HG03378 (cell line): ENCODE measurements around the gene CLCC1.
A peak's percentile ranks its signal among the peaks of the same experiment; 100 is the strongest.
"Not testable (repeated sequence)": the region's sequence is repeated elsewhere in the genome, so short reads cannot be mapped to it uniquely, and the experiment has no call there.

ENCODE experiments used
- ATAC-seq: cut with Tn5 transposase; IDR thresholded peaks from one replicate; pipeline ENCODE4 v1.9.1; 2021; ENCODE audit warnings: mild to moderate bottlenecking, moderate library complexity; ENCODE audit not compliant: unreplicated experiment

The CLCC1 gene

DNA sequence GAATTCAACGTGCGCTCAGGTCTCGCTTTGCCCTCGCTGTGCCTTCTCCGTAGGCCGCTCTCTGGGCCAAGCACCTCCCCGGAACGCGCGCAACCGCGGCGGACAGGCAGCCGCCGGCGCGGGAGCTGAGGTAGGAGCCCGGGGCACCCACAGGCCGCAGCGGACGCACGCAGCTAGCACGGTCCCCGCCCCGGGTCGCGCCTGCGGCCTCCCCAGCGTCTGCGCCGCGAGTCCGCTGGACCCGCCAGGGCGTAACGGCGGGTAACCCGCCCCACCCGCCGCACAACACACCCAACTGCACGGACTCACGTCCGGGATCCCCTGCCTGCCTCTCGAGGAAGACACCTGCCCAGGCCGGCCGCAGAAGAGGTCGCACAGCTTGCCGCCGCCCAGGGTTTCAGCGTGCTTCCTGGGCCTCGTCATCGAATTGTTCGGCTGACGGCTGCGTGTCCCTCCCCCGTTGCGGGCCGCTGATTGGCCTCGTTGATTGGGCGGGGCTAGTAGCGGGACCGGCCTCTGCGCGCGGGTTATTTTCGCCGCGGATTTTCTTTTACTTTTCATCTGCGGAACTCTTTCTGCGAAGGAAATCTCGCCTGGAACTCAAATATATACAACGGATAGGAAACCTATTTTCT is at the start of gene CLCC1:
CLCC1 (minus strand) TSS at position 433 of the 635 bp plus-strand sequence. CDS start 13,047 bp downstream, outside the sequence.
- peak; percentile 88 for ATAC-seq

DNA sequence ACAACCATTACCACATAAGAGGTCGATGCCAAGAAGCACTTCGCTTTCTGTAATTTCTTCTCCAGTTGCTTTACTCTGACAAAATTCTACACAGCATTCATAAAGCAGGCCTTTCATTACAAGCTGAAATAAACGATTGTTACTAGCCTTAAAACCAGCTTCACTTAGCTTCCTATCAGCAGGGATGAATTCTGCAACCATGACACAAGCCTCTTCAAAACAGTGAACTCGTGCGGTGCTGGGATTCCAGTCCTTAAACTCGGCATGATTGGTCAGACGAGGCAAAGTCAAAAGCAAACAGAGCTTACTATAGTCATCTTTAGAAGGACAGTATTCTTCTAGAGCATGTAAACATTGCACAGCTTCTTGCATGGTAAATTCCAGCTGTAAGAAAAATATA is 48.1 kb upstream of the CLCC1 start:
- ATAC-seq, result no peak

DNA sequence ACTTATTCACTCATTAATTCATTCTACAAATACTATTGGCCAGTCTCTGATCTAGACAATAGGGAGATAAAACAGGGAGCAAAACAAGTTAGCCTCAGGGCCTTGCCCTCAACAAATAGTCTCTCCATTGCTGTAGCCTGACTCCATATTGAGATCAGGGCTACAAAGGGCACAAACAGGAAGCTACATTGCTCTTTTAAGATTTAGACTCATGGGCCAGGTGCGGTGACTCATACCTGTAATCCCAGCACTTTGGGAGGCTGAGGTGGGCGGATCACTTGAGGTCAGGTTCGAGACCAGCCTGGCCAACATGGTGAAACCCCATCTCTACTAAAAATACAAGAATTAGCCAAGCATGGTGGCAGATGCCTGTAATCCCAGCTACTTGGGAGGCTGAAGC is 33.3 kb upstream of the CLCC1 start:
- ATAC-seq, result not testable (repeated sequence)

GRCh38 chr1:108983114-108983513 is 19.8 kb upstream of the CLCC1 start:
- no peak for ATAC-seq

DNA sequence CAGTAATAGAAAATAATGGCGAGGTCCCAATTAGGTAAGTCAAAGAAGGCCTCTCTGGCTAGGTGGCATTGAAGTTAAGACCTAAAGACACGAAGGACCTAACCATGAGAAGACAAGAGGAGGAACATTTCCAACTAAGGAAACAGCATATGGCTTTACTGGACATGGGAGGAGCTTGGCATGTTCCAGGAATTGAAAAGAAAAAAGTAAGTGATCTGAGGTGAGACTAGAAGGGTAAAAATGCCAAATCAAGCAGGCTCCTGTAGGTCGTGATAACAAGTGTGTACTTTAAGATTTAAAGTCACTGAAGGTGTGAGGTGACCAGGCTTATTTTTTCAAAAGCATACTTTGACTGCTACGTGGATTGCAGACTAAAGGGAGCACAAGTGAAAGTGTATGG is 13.4 kb upstream of the CLCC1 start:
- ATAC-seq, result no peak

GRCh38 chr1:108972951-108973350 is 9.7 kb upstream of the CLCC1 start:
- ATAC-seq, result no peak

DNA sequence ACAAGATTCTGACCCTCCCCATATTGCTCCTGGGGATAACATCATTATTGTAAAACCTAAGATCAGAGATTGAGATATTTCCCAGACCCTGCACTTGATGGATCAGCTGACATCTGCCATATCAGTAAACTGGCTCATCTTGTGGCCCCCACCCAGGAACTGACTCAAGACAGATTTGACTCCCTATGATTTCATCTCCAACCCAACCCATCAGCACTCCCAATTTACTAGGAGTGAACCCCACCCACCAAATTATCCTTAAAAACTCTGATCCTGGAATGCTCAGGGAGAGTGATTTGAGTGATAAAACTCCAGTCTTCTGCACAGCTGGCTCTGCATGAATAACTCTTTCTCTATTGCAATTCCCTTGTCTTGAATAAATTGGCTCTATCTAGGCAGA is 6.1 kb upstream of the CLCC1 start:
- no peak for ATAC-seq

GRCh38 chr1:108962681-108963051 is 618 bp downstream of the CLCC1 start:
- ATAC-seq, result no peak

DNA sequence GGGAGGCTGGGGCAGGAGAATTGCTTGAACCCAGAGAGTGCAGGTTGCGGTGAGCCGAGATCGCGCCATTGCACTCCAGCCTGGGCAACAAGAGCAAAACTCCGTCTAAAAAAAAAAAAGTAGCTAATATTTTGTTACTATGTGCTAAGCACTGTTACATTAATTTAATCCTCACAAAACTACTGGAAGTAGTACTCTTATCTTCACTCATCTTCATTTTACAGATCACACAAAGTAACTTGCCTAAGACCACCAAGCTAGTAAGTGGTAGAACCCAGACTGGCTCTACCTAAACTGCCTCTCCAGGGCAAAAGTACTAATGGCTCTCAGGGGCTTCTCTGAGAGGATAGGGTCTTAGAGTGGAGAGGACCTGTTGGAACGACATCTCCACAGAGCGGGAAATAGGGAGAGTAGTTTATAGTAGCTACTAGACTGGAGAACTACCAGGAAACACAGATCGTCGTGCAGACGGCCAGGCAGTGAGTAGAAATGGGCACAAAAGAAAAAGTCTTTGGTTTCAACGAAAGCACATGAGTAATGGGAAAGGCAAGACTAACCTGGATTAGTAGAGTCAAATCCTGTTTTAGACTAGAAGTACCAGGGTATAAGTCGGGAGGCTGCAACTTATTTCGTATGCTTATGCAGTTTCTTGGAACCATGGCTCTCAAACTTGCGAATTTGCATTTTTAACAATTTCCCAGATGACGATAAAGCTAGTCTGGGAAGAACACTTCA is 1.4 kb downstream of the CLCC1 start:
- no peak for ATAC-seq

DNA sequence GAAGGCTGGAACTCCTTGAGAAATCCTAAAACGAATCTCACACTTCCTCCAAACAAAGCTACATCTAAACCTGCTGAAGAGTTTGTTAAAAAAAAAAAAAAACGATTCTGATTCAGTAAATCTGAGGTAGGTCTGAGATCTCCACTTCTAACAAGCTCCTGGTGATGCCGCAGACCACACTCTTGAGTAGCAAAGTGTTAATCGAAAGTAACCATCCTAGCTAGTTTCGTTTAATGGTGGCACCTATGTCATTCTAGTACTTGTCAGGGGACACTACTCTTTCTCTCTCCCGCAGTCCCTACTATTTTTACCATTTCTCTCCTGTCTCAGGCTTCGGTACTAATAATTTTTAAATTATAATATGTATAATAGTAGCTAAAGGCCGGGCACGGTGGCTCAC is 2.1 kb downstream of the CLCC1 start:
- ATAC-seq, result no peak

DNA sequence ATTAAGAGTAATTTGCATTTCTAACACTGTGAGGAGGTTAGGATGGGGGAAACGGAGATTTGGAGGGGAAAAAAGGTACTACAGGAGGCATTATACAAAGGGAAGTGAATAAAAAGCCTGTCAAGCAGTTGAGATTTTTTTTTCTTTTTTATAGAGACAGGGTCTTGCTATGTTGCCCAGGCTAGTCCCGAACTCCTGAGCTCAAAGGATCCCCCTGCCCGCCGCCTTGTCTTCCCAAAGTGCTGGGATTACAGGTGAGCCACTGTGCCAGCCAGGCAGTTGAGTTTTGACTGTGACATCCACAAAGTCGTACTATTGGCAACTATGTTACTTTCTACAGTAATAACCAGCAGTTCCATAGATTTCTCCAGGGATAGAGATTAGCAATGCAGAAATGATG is 2.6 kb downstream of the CLCC1 start:
- no peak for ATAC-seq

DNA sequence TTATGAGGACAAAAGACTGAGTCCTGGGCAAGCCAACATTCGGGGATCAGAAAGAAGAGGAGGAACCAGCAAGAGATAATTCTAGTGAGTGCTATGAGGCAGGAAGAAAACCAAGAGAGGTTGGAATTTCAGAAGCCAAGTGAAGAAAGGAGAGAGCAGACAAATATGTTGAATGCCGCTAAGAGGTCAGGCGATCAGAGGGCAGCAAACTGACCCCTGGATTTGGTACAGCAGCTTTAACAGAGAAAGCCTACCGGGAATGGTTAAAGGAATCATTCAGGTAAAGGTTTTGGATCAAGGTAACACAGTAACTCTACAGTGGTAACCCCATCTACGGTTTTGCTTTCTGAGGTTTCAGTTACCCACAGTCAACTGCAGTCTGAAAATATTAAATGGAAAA is 5.4 kb downstream of the CLCC1 start:
- no peak for ATAC-seq

- ATAC-seq, result no peak
These were observed 7.4 kb downstream of the CLCC1 start for GRCh38 chr1:108955881-108956280.

GRCh38 chr1:108955111-108955510 is 8.2 kb downstream of the CLCC1 start:
- ATAC-seq, result no peak

DNA sequence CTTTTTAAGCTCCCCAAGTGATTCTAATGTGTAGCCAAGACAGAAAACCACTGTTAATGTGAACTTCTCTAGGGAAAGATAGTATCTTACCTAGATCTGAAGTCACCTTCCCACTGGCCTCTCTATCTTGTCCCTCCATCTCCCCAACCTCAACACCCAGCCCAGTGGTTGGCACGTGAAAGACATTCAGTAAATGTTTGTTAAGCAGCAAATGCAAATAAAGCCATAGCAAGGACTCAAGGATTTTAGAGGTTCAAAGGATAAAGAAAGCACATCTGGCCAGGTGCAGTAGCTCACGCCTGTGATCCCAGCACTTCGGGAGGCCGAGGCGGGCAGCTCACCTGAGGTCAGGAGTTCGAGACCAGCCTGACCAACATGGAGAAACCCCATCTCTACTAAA is 9.8 kb downstream of the CLCC1 start:
- ATAC-seq, result no peak

DNA sequence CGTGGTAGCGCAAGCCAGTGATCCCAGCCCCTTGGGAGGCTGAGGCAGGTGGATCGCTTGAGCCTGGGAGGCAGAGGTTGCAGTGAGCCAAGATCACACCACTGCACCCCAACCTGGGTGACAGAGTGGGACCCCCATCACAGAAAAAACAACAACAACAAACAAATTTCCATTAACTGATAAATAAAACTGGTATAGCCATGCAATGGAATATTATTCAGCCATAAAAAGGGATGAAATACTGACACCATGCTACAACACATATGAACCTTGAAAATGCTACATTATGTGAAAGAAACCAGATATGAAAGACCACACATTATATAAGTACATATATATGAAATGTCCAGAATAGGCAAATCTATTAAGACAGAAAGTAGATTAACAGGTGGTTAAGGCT is 12.0 kb downstream of the CLCC1 start:
- no peak for ATAC-seq

DNA sequence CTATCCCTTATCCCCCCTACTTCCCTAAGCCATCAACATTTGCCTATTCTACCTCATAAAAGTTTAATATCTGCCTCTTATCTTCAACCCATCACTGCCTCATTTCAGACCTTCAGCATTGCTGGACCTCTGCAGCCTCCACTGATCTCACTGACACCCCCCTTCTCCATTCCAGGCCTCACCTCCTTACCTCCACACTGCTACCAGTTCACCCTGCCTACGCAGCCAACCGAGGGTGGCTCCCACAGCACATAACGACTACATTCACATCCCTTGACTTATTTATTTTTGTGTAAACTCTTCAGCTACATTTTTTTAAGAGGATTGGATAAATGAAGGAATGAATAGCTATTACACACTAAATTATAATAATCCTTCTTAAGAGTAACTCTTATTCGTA is 14.2 kb downstream of the CLCC1 start:
- ATAC-seq, result no peak

GRCh38 chr1:108947871-108948525 is 15.3 kb downstream of the CLCC1 start:
- no peak for ATAC-seq

DNA sequence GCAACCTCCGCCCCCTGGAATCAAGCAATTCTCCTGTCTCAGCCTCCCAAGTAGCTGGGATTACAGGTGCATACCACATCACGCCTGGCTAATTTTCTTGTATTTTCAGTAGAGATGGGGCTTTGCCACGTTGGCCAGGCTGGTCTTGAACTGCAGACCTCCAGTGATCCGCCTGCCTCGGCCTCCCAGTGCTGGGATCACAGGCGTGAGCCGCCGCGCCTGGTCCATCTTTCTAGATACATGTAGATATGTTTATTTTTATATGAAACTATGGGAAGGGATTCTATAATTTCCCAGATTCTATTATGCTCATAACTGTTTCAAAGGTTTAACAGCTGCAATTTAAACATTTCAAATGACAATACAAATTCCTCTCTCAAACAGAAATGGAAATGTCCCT is 27.1 kb downstream of the CLCC1 start:
- no peak for ATAC-seq

GRCh38 chr1:108933944-108934343 is 29.3 kb downstream of the CLCC1 start:
- ATAC-seq, result no peak

GRCh38 chr1:108927565-108927964 is 35.7 kb downstream of the CLCC1 start:
- ATAC-seq, result not testable (repeated sequence)

GRCh38 chr1:108925920-108926319 is 37.4 kb downstream of the CLCC1 start:
- no peak for ATAC-seq
